Neural progenitor cell (in vitro differentiated cells): ENCODE data around the gene DDAH1.

ENCODE experiments used
- EZH2 ChIP-seq: fragments of 200-600 bp; sonication (generic); IDR thresholded peaks from 2 replicates; pipeline ENCODE4 v1.6.1; 2017; ENCODE audit warnings: antibody characterized with exemption, mild to moderate bottlenecking, moderate library complexity
- EZH2phosphoT487 ChIP-seq: fragments of 200-600 bp; sonication (generic); IDR thresholded peaks from 2 replicates; pipeline ENCODE4 v1.6.1; 2017; ENCODE audit warnings: antibody characterized with exemption
- TF ChIP-seq, protein P1 (sequence below): fragments of 200-600 bp; sonication (generic); IDR thresholded peaks from 2 replicates; pipeline ENCODE4 v1.5.1; 2017; ENCODE audit warnings: antibody characterized with exemption, mild to moderate bottlenecking

DNA sequence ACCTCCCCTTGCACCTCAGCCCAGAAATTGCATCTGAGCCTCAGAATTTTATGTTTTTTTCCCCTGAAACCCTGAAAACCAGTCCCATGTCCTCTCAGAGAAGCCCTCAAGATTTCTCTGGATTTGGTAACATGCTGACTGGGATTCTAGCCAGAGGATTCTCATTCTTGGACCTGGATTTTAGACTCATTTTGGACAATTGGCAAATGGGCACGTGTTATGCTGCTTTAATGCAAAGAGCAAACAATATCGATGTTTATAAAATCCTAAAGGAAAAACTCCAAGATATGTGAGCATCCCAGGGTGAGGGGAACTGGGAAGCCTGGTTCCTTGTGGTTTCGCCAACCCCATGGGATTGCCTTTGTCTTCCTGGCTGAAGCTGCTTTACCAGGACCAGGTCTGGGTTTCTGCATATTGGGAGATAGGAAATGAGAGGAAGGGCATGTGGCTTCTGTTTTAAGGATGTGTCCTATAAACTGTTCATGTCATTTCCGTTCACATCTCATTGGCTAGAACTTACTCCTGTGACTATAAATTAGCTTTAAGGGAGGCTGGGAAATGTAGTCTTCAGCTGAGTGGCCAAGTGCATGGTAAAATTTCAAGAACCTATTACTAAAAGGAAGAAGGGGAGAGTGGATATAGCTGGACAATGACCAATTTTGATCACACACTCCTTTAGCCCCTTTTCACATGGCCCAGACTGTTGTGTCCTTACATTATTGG is 161.4 kb downstream of the DDAH1 start:
- TF ChIP-seq, protein P1, sequence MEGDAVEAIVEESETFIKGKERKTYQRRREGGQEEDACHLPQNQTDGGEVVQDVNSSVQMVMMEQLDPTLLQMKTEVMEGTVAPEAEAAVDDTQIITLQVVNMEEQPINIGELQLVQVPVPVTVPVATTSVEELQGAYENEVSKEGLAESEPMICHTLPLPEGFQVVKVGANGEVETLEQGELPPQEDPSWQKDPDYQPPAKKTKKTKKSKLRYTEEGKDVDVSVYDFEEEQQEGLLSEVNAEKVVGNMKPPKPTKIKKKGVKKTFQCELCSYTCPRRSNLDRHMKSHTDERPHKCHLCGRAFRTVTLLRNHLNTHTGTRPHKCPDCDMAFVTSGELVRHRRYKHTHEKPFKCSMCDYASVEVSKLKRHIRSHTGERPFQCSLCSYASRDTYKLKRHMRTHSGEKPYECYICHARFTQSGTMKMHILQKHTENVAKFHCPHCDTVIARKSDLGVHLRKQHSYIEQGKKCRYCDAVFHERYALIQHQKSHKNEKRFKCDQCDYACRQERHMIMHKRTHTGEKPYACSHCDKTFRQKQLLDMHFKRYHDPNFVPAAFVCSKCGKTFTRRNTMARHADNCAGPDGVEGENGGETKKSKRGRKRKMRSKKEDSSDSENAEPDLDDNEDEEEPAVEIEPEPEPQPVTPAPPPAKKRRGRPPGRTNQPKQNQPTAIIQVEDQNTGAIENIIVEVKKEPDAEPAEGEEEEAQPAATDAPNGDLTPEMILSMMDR: no peak
- no peak for TF ChIP-seq EZH2
- no peak for TF ChIP-seq EZH2phosphoT487
